K562 (cell line): Measurements from ENCODE around the gene AGRP. TPM values are rescaled to one million over a fixed set of nuclear protein-coding genes. Genes with fewer than 3 reads are reported as not detected.

ENCODE experiments used
- ATAC-seq: fragments of 200-7000 bp; cut with Tn5 transposase; 3 replicates; pipeline ENCODE4 v1.9.1; 2020; ENCODE audit warnings: moderate library complexity
- BruUV-seq: library from RNA; stranded (reverse); fragments of 400-500 nt; replicated peaks from 2 replicates; lab custom pipeline; 2021; lab: Mats Ljungman, UMichigan
- CTCF ChIA-PET: fragments of 300-600 bp; formaldehyde crosslinking; extraction: SDS; loops from one replicate; lab custom pipeline; 2021; ENCODE audit warnings: low intra/inter-chr PET ratio; lab: Yijun Ruan, JAX
- POLR2A ChIA-PET: fragments of 300-600, 350-650 bp; sonication (Branson Sonifier 250); formaldehyde crosslinking; extraction: SDS; loops from one replicate; lab custom pipeline; 2021; ENCODE audit warnings: antibody characterized with exemption, inconsistent platforms; lab: Yijun Ruan, JAX
- DNase-seq, 4 experiments: peaks; one replicate each; pipeline versions ENCODE4 v3.0.0 to v3.0.0-alpha.2; 2011 to 2018; ENCODE audit warnings: low spot score in 3 of 4, mixed read lengths in 3 of 4; ENCODE audit errors: extremely low read depth in 1 of 4
- FAIRE-seq: peaks from 2 replicates; lab custom pipeline; 2011; peaks lifted over from hg19 to GRCh38; lab: Jason Lieb, UNC
- H2AFZ ChIP-seq: 2 replicates; pipeline ENCODE4 v1.6.0; 2011; ENCODE audit warnings: low read depth, low read length, control low read depth, inconsistent platforms
- H3K27ac ChIP-seq: fragments of 200-600 bp; 3 replicates; pipeline ENCODE4 v1.8.0; 2011; ENCODE audit warnings: low read depth, mild to moderate bottlenecking, control low read depth, inconsistent platforms, low read length, moderate library complexity, mixed read lengths; ENCODE audit errors: extremely low read depth
- H3K27me3 ChIP-seq, 2 experiments: fragments of 300-600 bp in 1 of 2; 2 replicates in 1 of 2; 3 replicates in 1 of 2; pipeline versions ENCODE4 v1.6.0 to v1.8.0; 2011; ENCODE audit warnings: inconsistent platforms in 2 of 2, low read length in 2 of 2, mild to moderate bottlenecking in 1 of 2, mixed read lengths in 1 of 2, moderate library complexity in 1 of 2; ENCODE audit not compliant: control insufficient read depth in 2 of 2, insufficient read depth in 2 of 2
- H3K36me3 ChIP-seq: fragments of 300-600 bp; 3 replicates; pipeline ENCODE4 v1.8.0; 2011; ENCODE audit warnings: mild to moderate bottlenecking, low read length, inconsistent platforms; ENCODE audit not compliant: control insufficient read depth, insufficient read depth
- H3K4me1 ChIP-seq, 2 experiments: fragments of 200-600 bp in 1 of 2; replicated peaks in 1 of 2; 2 replicates in 1 of 2; 3 replicates in 1 of 2; pipeline versions ENCODE4 v1.5.1 to v1.8.0; 2011; ENCODE audit warnings: inconsistent platforms in 2 of 2, low read length in 2 of 2, mild to moderate bottlenecking in 1 of 2, mixed read lengths in 1 of 2, moderate library complexity in 1 of 2; ENCODE audit not compliant: control insufficient read depth in 2 of 2, insufficient read depth in 2 of 2
- H3K4me2 ChIP-seq: 2 replicates; pipeline ENCODE4 v1.6.1; 2011; ENCODE audit warnings: low read length, control low read depth, inconsistent platforms, mixed read lengths; ENCODE audit not compliant: insufficient read depth
- H3K4me3 ChIP-seq: fragments of 200-600 bp; sonication (generic), shearing (Covaris generic); 2 replicates; pipeline ENCODE4 v1.5.1; 2016; ENCODE audit warnings: control low read depth, inconsistent platforms
- H3K79me2 ChIP-seq: fragments of 200-600 bp; 3 replicates; pipeline ENCODE4 v1.8.0; 2011; ENCODE audit warnings: low read length, inconsistent platforms; ENCODE audit not compliant: control insufficient read depth, insufficient read depth
- H3K9ac ChIP-seq, 2 experiments: 2 replicates each; pipeline versions ENCODE4 v1.6.0 to v1.6.1; 2011; ENCODE audit warnings: low read depth in 2 of 2, low read length in 2 of 2, control low read depth in 1 of 2, inconsistent platforms in 1 of 2, mild to moderate bottlenecking in 1 of 2, mixed read lengths in 1 of 2; ENCODE audit not compliant: insufficient read depth in 1 of 2
- H3K9me1 ChIP-seq: one replicate; pipeline ENCODE4 v1.6.0; 2011; ENCODE audit warnings: inconsistent platforms, mild to moderate bottlenecking, low read length, moderate library complexity; ENCODE audit not compliant: control insufficient read depth, insufficient read depth
- H3K9me3 ChIP-seq: replicated peaks from 2 replicates; pipeline ENCODE4 v1.5.1; 2011; ENCODE audit warnings: low read depth, low read length, inconsistent platforms; ENCODE audit not compliant: control insufficient read depth, insufficient read depth
- H4K20me1 ChIP-seq: replicated peaks from 2 replicates; pipeline ENCODE4 v1.6.1; 2011; ENCODE audit warnings: low read length, inconsistent platforms, mixed read lengths; ENCODE audit not compliant: control insufficient read depth, insufficient read depth
- MAFG ChIP-seq: fragments of 450-650 bp; conservative IDR thresholded peaks from 2 replicates; pipeline ENCODE4 v1.6.1; 2016; ENCODE audit warnings: missing genetic modification characterization, missing compliant biosample characterization
- NFIC ChIP-seq: fragments of 450-650 bp; IDR thresholded peaks from 2 replicates; pipeline ENCODE4 v1.6.1; 2017; ENCODE audit warnings: mild to moderate bottlenecking, inconsistent platforms
- TOE1 ChIP-seq, 2 experiments: fragments of 450-650 bp in 1 of 2; sonication (generic) in 1 of 2; formaldehyde crosslinking in 1 of 2; IDR thresholded peaks; 2 replicates each; pipeline versions ENCODE4 v1.7.1 to v1.8.0; 2016 to 2022; ENCODE audit warnings: borderline replicate concordance in 2 of 2, mild to moderate bottlenecking in 2 of 2, antibody characterized with exemption in 1 of 2, inconsistent platforms in 1 of 2, low read depth in 1 of 2, missing genetic modification reagents in 1 of 2, moderate library complexity in 1 of 2
- ZNF134 ChIP-seq: fragments of 250-450 bp; sonication (Bioruptor Pico); conservative IDR thresholded peaks from 2 replicates; pipeline ENCODE4 v1.4.0; 2020
- ZNF174 ChIP-seq: fragments of 250-450 bp; sonication (Bioruptor Pico); IDR thresholded peaks from 2 replicates; pipeline ENCODE4 v1.4.0; 2020; ENCODE audit warnings: mild to moderate bottlenecking
- ZNF316 ChIP-seq: fragments of 450-650 bp; IDR thresholded peaks from 2 replicates; pipeline ENCODE4 v1.6.1; 2016
- WGBS: fragments of 100-300 bp; shearing (Covaris generic); methylation state at CpG from one replicate; pipeline ENCODE4 v1.1.6; 2016; ENCODE audit warnings: low coverage, mixed read lengths; ENCODE audit not compliant: insufficient coverage; ENCODE audit errors: missing lambda C conversion rate; 5-methylcytosine and 5-hydroxymethylcytosine counted together
- in situ Hi-C: fragments of 300-500 bp; cut with MboI; formaldehyde crosslinking; loops from 4 replicates; pipeline ENCODE4 v1.15.0; 2018; ENCODE audit warnings: inconsistent platforms, mixed read lengths
- intact Hi-C: fragments of 100-400 bp; cut with micrococcal nuclease; formaldehyde crosslinking; loops from 2 replicates; pipeline ENCODE4 v1.14.2; 2022
- polyA plus RNA-seq, 8 experiments: library from polyadenylated mRNA; depleted of rRNA in 4 of 8; stranded (reverse) in 5 of 8; unstranded in 3 of 8; fragments of >200 nt; fragmentation: Nextera tagmentation in 2 of 8; fragmentation: Illumina TruSeq in 1 of 8; extraction: Ambion mirVana in 2 of 8; extraction: Trizol in 1 of 8; gene quantifications; 2 replicates each; pipeline versions ENCODE4 v1.2.1 to v1.2.3, GENCODE V29; 2011 to 2014; ENCODE audit warnings: inconsistent platforms in 1 of 8, missing spikeins in 1 of 8
- total RNA-seq, 7 experiments: library from RNA; depleted of rRNA in 6 of 7; stranded (reverse); fragments of >200 nt in 6 of 7; fragmentation: Illumina TruSeq in 2 of 7; extraction: Trizol in 2 of 7; gene quantifications; 2 replicates each; pipeline versions ENCODE4 v1.2.1 to v1.2.3, GENCODE V29; 2011 to 2021; ENCODE audit warnings: low replicate concordance in 1 of 7

The AGRP gene
- total and polyA plus RNA-seq, 9 of the 15 experiments (the other 6 are each of a cell fraction or from before 2014, with no cell fraction given): not detected

- no peak for DNase-seq
- Histone ChIP-seq H3K27me3 (no peaks in the 10 kb centered on the region), H3K79me2 (peaks cover 56% of the 10 kb centered on the region), H3K9me1 (peaks cover 24% of the 10 kb centered on the region), H3K9ac (0 out of 4 replicates have a peak overlapping the region, but pooled peaks of 1 of the 2 experiments have one; percentile 31), H3K4me2 (no peak overlapping the region), H2AFZ (no peak overlapping the region), H3K4me3 (no peak overlapping the region), H4K20me1 (peaks cover 71% of the 10 kb centered on the region), H3K36me3 (peaks cover 36% of the 10 kb centered on the region; the same call in 2 of the 3 replicates), H3K4me1 (peaks cover 30 to 46% of the 10 kb centered on the region in 2 experiments), H3K9me3 (no peaks in the 10 kb centered on the region), H3K27ac (no peak overlapping the region)
- ChIA-PET CTCF (interaction anchor here (0.6 kb wide), 1 partner anchor 32 kb away, joined by 3 read pairs; no protein-coding TSS in a partner anchor), POLR2A (interaction anchor here (0.6 to 1.5 kb wide), 4 partner anchors 10 to 177 kb away, joined by 3 to 5 read pairs (median 3); no protein-coding TSS in a partner anchor)
- in situ Hi-C loops: no loop called here
- no peak for ATAC-seq
- no peak for FAIRE-seq
- WGBS: 71% methylated on average over 5 of the region's 5 CpGs
- intact Hi-C loops: loop anchor here (10.0 kb wide), 1 partner anchor 508 kb away; no protein-coding TSS in a partner anchor
- TF ChIP-seq ZNF316 (peak; percentile 83), MAFG (tag) (peak; percentile 45), TOE1 (IDR thresholded peaks at IDR 0.05; ENCODE audit: borderline replicate concordance) (no peak), TOE1 (CRISPR knock-in tag; IDR thresholded peaks at IDR 0.05; ENCODE audit: borderline replicate concordance, low read depth) (no peak)
- no TSS peak for BruUV-seq
These were observed 20.3 kb downstream of the AGRP start for GRCh38 chr16:67463059-67463458.

GRCh38 chr16:67462279-67462655 is 21.1 kb downstream of the AGRP start:
- H3K4me2 ChIP-seq: no peak overlapping the region
- H2AFZ ChIP-seq: no peak overlapping the region
- no peak overlapping the region for H3K27ac ChIP-seq
- peaks cover 48% of the 10 kb centered on the region for H3K79me2 ChIP-seq
- H3K9ac ChIP-seq: no peak overlapping the region
- in situ Hi-C loops: no loop called here
- intact Hi-C loops: loop anchor here (10.0 kb wide), 1 partner anchor 507 kb away; no protein-coding TSS in a partner anchor
- BruUV-seq: no TSS peak
- H3K9me3 ChIP-seq: no peaks in the 10 kb centered on the region
- CTCF ChIA-PET: no interaction called here
- H3K9me1 ChIP-seq: peaks cover 24% of the 10 kb centered on the region
- DNase-seq: no peak
- no peak for ATAC-seq
- POLR2A ChIA-PET: interaction anchor here (0.5 to 1.5 kb wide), 6 partner anchors 9 to 477 kb away, joined by 3 to 5 read pairs (median 3); no protein-coding TSS in a partner anchor
- no peaks in the 10 kb centered on the region for H3K27me3 ChIP-seq
- peaks cover 36% of the 10 kb centered on the region; the same call in 2 of the 3 replicates for H3K36me3 ChIP-seq
- no peak for FAIRE-seq
- H3K4me1 ChIP-seq: peaks cover 30 to 48% of the 10 kb centered on the region in 2 experiments
- H4K20me1 ChIP-seq: peaks cover 66% of the 10 kb centered on the region
- 81% methylated on average over 5 of the region's 5 CpGs for WGBS
- no peak for TF ChIP-seq ZNF134 (CRISPR knock-in tag)
- no peak for TF ChIP-seq ZNF174 (CRISPR knock-in tag)
- peak; percentile 60 for TF ChIP-seq NFIC
- H3K4me3 ChIP-seq: no peak overlapping the region
